Testis (tissue), 3 donors: Measurements from ENCODE around the gene RNASEH2A. TPM values are rescaled to one million over a fixed set of nuclear protein-coding genes. Genes with fewer than 3 reads are reported as not detected.
A peak's percentile ranks its signal among the peaks of the same experiment; 100 is the strongest.

ENCODE experiments used
- DNase-seq: peaks from one replicate; pipeline ENCODE4 v3.0.0-alpha.2; 2019
- H3K27ac ChIP-seq, 2 donors: fragments of 200-600 bp; sonication (generic); one replicate each; pipeline ENCODE4 v1.5.1; 2019
- H3K27me3 ChIP-seq: fragments of 200-600 bp; sonication (generic); one replicate; pipeline ENCODE4 v1.5.1; 2019
- H3K36me3 ChIP-seq: fragments of 200-600 bp; sonication (generic); one replicate; pipeline ENCODE4 v1.5.1; 2017; ENCODE audit warnings: low read depth; ENCODE audit errors: missing control alignments
- H3K4me1 ChIP-seq: fragments of 200-600 bp; sonication (generic); one replicate; pipeline ENCODE4 v1.5.1; 2019
- H3K4me3 ChIP-seq, 2 donors: fragments of 200-600 bp; sonication (generic); one replicate each; pipeline ENCODE4 v1.5.1; 2017 to 2019
- H3K9me3 ChIP-seq: fragments of 200-600 bp; sonication (generic); one replicate; pipeline ENCODE4 v1.5.1; 2017
- CTCF ChIP-seq, 3 experiments: fragments of 450-650 bp in 2 of 3; fragments of 200-600 bp in 1 of 3; sonication (generic) in 1 of 3; IDR thresholded peaks; one replicate each; pipeline ENCODE4 v1.5.1; 2016 to 2019; ENCODE audit warnings: antibody characterized with exemption in 3 of 3, mild to moderate bottlenecking in 2 of 3, moderate library complexity in 1 of 3
- POLR2A ChIP-seq: fragments of 450-650 bp; IDR thresholded peaks from one replicate; pipeline ENCODE4 v1.6.1; 2017; ENCODE audit warnings: antibody characterized with exemption, mild to moderate bottlenecking, moderate library complexity
- WGBS, 2 donors: methylation state at CpG; one replicate each; pipeline ENCODE4 v1.1.5; 2018; 5-methylcytosine and 5-hydroxymethylcytosine counted together
- intact Hi-C: fragments of 100-400 bp; cut with DNase I; formaldehyde crosslinking; loops from one replicate; pipeline ENCODE4 v1.15.1; 2023; ENCODE audit warnings: low total_unique reads
- polyA plus RNA-seq: library from polyadenylated mRNA; stranded (reverse); fragments of 350-450 nt; fragmentation: Illumina TruSeq; extraction: RNeasy Lipid Tissue Mini Kit (QIAGEN cat#74804); gene quantifications from one replicate; pipeline ENCODE4 v1.2.3, GENCODE V29; 2014; ENCODE audit warnings: low read depth, low replicate concordance; ENCODE audit not compliant: insufficient read depth
- total RNA-seq, 2 donors: library from RNA; depleted of rRNA; stranded (reverse); fragments of >200 nt; gene quantifications; one replicate each; pipeline ENCODE4 v1.2.3, GENCODE V29; 2016

Gene RNASEH2A
- total and polyA plus RNA-seq, 3 donors from 2014 or later, result 14.1 to 18.6 (median 15.7) TPM

GRCh38 chr19:12787458-12787857, 18.9 kb upstream of the RNASEH2A start:
- Histone ChIP-seq H3K36me3 (no peaks in the 10 kb centered on the region), H3K27me3 (no peaks in the 10 kb centered on the region), H3K27ac (peak overlapping the region; percentile 93 to 98), H3K4me3 (no peak overlapping the region), H3K9me3 (no peaks in the 10 kb centered on the region), H3K4me1 (peaks cover 68% of the 10 kb centered on the region)
- DNase-seq, result no peak
- intact Hi-C loops, result no loop called here
- no peak for TF ChIP-seq POLR2A
- TF ChIP-seq CTCF (IDR thresholded peaks at IDR 0.05), result no peak
- WGBS, 2 donors, result 50 to 52% methylated on average over 10 of the region's 10 CpGs

- DNase-seq, result no peak
- no peaks in the 10 kb centered on the region for H3K9me3 ChIP-seq
- H3K4me3 ChIP-seq, result no peak overlapping the region
- WGBS, 2 donors, result 32 to 44% methylated on average over 4 of the region's 4 CpGs
- H3K27ac ChIP-seq, result peak overlapping the region; percentile 93 to 98
- H3K36me3 ChIP-seq, result no peaks in the 10 kb centered on the region
- H3K27me3 ChIP-seq, result no peaks in the 10 kb centered on the region
- peaks cover 63% of the 10 kb centered on the region for H3K4me1 ChIP-seq
- TF ChIP-seq CTCF (IDR thresholded peaks at IDR 0.05) (no peak), POLR2A (no peak)
- intact Hi-C loops, result no loop called here
These were observed 18.2 kb upstream of the RNASEH2A start for GRCh38 chr19:12788042-12788681.

GRCh38 chr19:12788682-12789097, 17.7 kb upstream of the RNASEH2A start:
- intact Hi-C loops, result no loop called here
- H3K36me3 ChIP-seq, result no peaks in the 10 kb centered on the region

GRCh38 chr19:12789098-12789903, 17.1 kb upstream of the RNASEH2A start:
- Histone ChIP-seq H3K4me1 (peaks cover 51% of the 10 kb centered on the region), H3K4me3 (peak overlapping the region; percentile 60 to 88), H3K9me3 (no peaks in the 10 kb centered on the region), H3K27ac (peak overlapping the region; percentile 93 to 98), H3K36me3 (no peaks in the 10 kb centered on the region), H3K27me3 (no peaks in the 10 kb centered on the region)
- intact Hi-C loops, result no loop called here
- DNase-seq, result no peak
- TF ChIP-seq CTCF (IDR thresholded peaks at IDR 0.05) (no peak), POLR2A (no peak)
- 2% methylated on average over 9 to 15 of the region's 46 CpGs for WGBS, 2 donors

More at GRCh38 chr19:12788682-12789097, 17.7 kb upstream of the RNASEH2A start:
- peak overlapping the region; percentile 60 to 88 for H3K4me3 ChIP-seq
- peak overlapping the region; percentile 93 to 98 for H3K27ac ChIP-seq
- H3K9me3 ChIP-seq, result no peaks in the 10 kb centered on the region
- H3K4me1 ChIP-seq, result peaks cover 57% of the 10 kb centered on the region
- TF ChIP-seq CTCF (IDR thresholded peaks at IDR 0.05) (no peak), POLR2A (no peak)
- peak; percentile 88 for DNase-seq
- WGBS, 2 donors, result 4 to 7% methylated on average over 7 to 12 of the region's 12 CpGs
- H3K27me3 ChIP-seq, result no peaks in the 10 kb centered on the region
